Measurements from ENCODE around the gene PRRC2A. TPM values are rescaled to one million over a fixed set of nuclear protein-coding genes. Genes with fewer than 3 reads are reported as not detected.

PRRC2A gene
- total RNA-seq, 1 experiment from 2014 or later, result 383 TPM

DNA sequence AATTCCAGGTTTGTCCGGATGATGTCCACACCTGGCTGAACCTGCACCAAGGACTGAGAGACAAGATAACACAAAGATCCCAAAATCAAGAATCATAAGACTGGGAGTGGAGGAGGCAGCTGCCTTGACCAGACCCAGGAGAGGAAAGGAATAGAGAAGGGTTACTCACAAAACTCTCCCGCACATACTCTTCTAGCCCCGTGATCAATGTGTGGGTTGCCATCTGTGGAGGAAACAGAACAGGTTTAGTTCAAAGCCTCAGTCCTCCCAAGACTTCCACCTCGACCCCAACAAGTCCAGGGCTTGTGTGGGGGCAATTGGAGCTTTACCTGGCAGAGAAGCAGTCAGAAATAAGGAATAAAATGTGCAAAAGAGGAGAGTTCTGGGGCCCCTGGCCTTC is 20.9 kb downstream of the PRRC2A start:
- H2BK15ac ChIP-seq (ENCODE audit: low read depth, low read length), result no peak overlapping the region
- H3K27ac Mint-ChIP-seq, result peak overlapping the region in 1 of 3 experiments; percentile 73; a peak in 1 of 7 replicates
- no peak overlapping the region for H4K91ac ChIP-seq (ENCODE audit: insufficient read length, low read depth, low read length)
- no peak overlapping the region for H2BK20ac ChIP-seq (ENCODE audit: low read depth, low read length, poor library complexity, severe bottlenecking)
- H3K9ac ChIP-seq (ENCODE audit: extremely low read depth, insufficient read length, low read length), result no peak overlapping the region
- H3K4me1 ChIP-seq (ENCODE audit: insufficient read depth, low read length), result no peaks in the 10 kb centered on the region
- H2BK120ac ChIP-seq (ENCODE audit: low read depth, low read length, poor library complexity, severe bottlenecking), result no peak overlapping the region
- H4K5ac ChIP-seq (ENCODE audit: insufficient read length, low read depth, low read length), result no peak overlapping the region
- H3K79me2 ChIP-seq (ENCODE audit: insufficient read depth, low read length), result no peaks in the 10 kb centered on the region
- no peak overlapping the region for H3K4ac ChIP-seq (ENCODE audit: low read depth, low read length)
- H3T11ph ChIP-seq (ENCODE audit: low read length), result no peak overlapping the region
- WGBS (ENCODE audit: extremely low coverage, insufficient read length, low lambda C conversion rate), result no CpG with 5 or more reads among the region's 4 CpGs
- no peak overlapping the region for H3K27ac ChIP-seq (ENCODE audit: insufficient read length, low read depth, low read length)
- no peaks in the 10 kb centered on the region for H3K23me2 ChIP-seq (ENCODE audit: insufficient read length, low read depth, low read length, poor library complexity, severe bottlenecking)
- H3K9me3 Mint-ChIP-seq, result no peaks in the 10 kb centered on the region
- no peak overlapping the region for H3K56ac ChIP-seq (ENCODE audit: insufficient read length, low read depth, low read length)
- H3K18ac ChIP-seq (ENCODE audit: insufficient read length, low read depth, low read length), result no peak overlapping the region
- H4K20me1 ChIP-seq (ENCODE audit: control insufficient read depth, insufficient read depth, insufficient read length), result peaks cover 2% of the 10 kb centered on the region
- DNase-seq, result no peak
- no peak overlapping the region for H2AFZ ChIP-seq (ENCODE audit: low read length)
- H3K14ac ChIP-seq (ENCODE audit: insufficient read depth, low read length), result no peak overlapping the region
- H3K4me1 Mint-ChIP-seq, result no peaks in the 10 kb centered on the region
- no peaks in the 10 kb centered on the region for H3K27me3 Mint-ChIP-seq (ENCODE audit: low read depth)
- no peak overlapping the region for H2BK12ac ChIP-seq (ENCODE audit: insufficient read length, low read depth, low read length)
- H3K23ac ChIP-seq (ENCODE audit: insufficient read length, low read depth, low read length), result no peak overlapping the region
- H3K36me3 Mint-ChIP-seq (ENCODE audit: insufficient read depth in 1 of 3, low read depth in 3 of 3), result peaks cover 45 to 89% (median 82%) of the 10 kb centered on the region in 3 experiments
- H3K9me3 ChIP-seq (ENCODE audit: control insufficient read depth, low read depth, low read length), result no peaks in the 10 kb centered on the region
- no peak overlapping the region for H3K4me3 Mint-ChIP-seq
- H2BK5ac ChIP-seq (ENCODE audit: insufficient read length, low read length), result no peak overlapping the region
- H3K4me2 ChIP-seq (ENCODE audit: insufficient read depth, insufficient read length, low read length), result no peak overlapping the region
- no peak overlapping the region for H4K8ac ChIP-seq (replicated peaks; ENCODE audit: insufficient read length, low read depth, low read length)
- H3K79me1 ChIP-seq (ENCODE audit: insufficient read depth, low read depth, low read length, poor library complexity, severe bottlenecking), result no peaks in the 10 kb centered on the region
- no peaks in the 10 kb centered on the region for H3K27me3 ChIP-seq (ENCODE audit: insufficient read depth, low read length)
- TF ChIP-seq, protein P1, sequence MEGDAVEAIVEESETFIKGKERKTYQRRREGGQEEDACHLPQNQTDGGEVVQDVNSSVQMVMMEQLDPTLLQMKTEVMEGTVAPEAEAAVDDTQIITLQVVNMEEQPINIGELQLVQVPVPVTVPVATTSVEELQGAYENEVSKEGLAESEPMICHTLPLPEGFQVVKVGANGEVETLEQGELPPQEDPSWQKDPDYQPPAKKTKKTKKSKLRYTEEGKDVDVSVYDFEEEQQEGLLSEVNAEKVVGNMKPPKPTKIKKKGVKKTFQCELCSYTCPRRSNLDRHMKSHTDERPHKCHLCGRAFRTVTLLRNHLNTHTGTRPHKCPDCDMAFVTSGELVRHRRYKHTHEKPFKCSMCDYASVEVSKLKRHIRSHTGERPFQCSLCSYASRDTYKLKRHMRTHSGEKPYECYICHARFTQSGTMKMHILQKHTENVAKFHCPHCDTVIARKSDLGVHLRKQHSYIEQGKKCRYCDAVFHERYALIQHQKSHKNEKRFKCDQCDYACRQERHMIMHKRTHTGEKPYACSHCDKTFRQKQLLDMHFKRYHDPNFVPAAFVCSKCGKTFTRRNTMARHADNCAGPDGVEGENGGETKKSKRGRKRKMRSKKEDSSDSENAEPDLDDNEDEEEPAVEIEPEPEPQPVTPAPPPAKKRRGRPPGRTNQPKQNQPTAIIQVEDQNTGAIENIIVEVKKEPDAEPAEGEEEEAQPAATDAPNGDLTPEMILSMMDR (conservative IDR thresholded peaks at IDR 0.05), result no peak
- no peak overlapping the region for H2AK5ac ChIP-seq (ENCODE audit: insufficient read length, low read length)

All from H9 (cell line).